Vagina (tissue), 2 donors: ENCODE results near the gene RRP8.

Experiments
- CTCF ChIP-seq, 3 experiments: fragments of 450-650 bp in 2 of 3; fragments of 200-600 bp in 1 of 3; sonication (generic) in 1 of 3; IDR thresholded peaks; one replicate each; pipeline ENCODE4 v1.5.1; 2017 to 2019; ENCODE audit warnings: antibody characterized with exemption in 3 of 3, mild to moderate bottlenecking in 2 of 3, moderate library complexity in 2 of 3
- POLR2AphosphoS5 ChIP-seq, 2 donors: sonication (generic); formaldehyde crosslinking; IDR thresholded peaks; one replicate each; pipeline ENCODE4 v1.9.0; 2017; ENCODE audit warnings: antibody characterized with exemption in 2 of 2, mild to moderate bottlenecking in 2 of 2, low read depth in 1 of 2; ENCODE audit not compliant: insufficient read depth in 1 of 2

DNA sequence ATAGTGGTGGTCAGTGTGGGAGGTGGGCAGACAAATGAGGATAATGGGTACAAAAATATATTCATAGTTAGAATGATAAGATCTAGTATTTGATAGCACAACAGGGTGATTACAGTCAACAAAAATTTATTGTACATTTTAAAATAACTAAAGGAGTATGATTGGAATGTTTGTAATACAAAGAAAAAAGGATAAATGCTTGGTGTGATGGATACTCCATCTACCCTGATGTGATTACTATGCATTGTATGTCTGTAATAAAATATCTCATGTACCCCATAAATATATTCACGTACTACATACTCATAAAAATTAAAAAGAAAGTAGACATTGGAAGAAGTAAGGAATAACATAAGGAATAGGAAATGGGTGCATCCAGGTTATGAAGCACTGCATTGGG is 15.4 kb downstream of the RRP8 start:
- TF ChIP-seq POLR2AphosphoS5 (IDR thresholded peaks at IDR 0.05; ENCODE audit: insufficient read depth in 1 of 2, low read depth in 1 of 2) (no peak), CTCF (IDR thresholded peaks at IDR 0.05) (no peak)
